ENCODE data around the gene PXN. TPM values are rescaled to one million over a fixed set of nuclear protein-coding genes. Genes with fewer than 3 reads are reported as not detected.

The PXN gene
- total and polyA plus RNA-seq, 2 of the 13 experiments (the other 11 are each of a cell fraction or from before 2014, with no cell fraction given): 13.6 to 14.2 TPM

- TF ChIP-seq TFDP1 (CRISPR knock-in tag; IDR thresholded peaks at IDR 0.05; ENCODE audit: borderline replicate concordance) (no peak; the same call in 1 of the 2 replicates), ZNF260 (CRISPR knock-in tag; IDR thresholded peaks at IDR 0.05; ENCODE audit: borderline replicate concordance, low read depth) (no peak), ZSCAN12 (CRISPR knock-in tag; IDR thresholded peaks at IDR 0.05) (no peak), MYPOP (CRISPR knock-in tag; IDR thresholded peaks at IDR 0.05) (0 out of 2 replicates have a peak, but pooled peaks have one; percentile 63), ZBTB40 (IDR thresholded peaks at IDR 0.05) (no peak), ZBTB40 (CRISPR knock-in tag; IDR thresholded peaks at IDR 0.05) (no peak), ZMYM2 (CRISPR knock-in tag; IDR thresholded peaks at IDR 0.05) (no peak), ZNF572 (CRISPR knock-in tag; IDR thresholded peaks at IDR 0.05) (no peak), ZC3H13 (CRISPR knock-in tag; IDR thresholded peaks at IDR 0.05) (no peak), SALL2 (CRISPR knock-in tag; IDR thresholded peaks at IDR 0.05) (no peak), KLF9 (CRISPR knock-in tag; IDR thresholded peaks at IDR 0.05; ENCODE audit: low read depth) (no peak), HINFP (CRISPR knock-in tag; IDR thresholded peaks at IDR 0.05; ENCODE audit: low read depth) (0 out of 2 replicates have a peak, but pooled peaks have one; percentile 27), ZNF337 (CRISPR knock-in tag; IDR thresholded peaks at IDR 0.05; ENCODE audit: borderline replicate concordance, low read depth) (no peak), HDAC1 (CRISPR knock-in tag; IDR thresholded peaks at IDR 0.05) (peak; percentile 59; the same call in 1 of the 2 replicates), ZFP62 (CRISPR knock-in tag; IDR thresholded peaks at IDR 0.05) (no peak), ZSCAN20 (CRISPR knock-in tag; IDR thresholded peaks at IDR 0.05; ENCODE audit: borderline replicate concordance) (no peak)
Measured at GRCh38 chr12:120265473-120266179, at the start of gene PXN (continued).

Data from HepG2 (cell line).